Upper lobe of left lung (tissue), 4 donors: ENCODE data around the gene PCSK5.

Source experiments
- CTCF ChIP-seq, 6 experiments: fragments of 450-650 bp in 4 of 6; fragments of 200-600 bp in 2 of 6; sonication (generic) in 2 of 6; IDR thresholded peaks; one replicate each; pipeline ENCODE4 v1.5.1; 2016 to 2019; ENCODE audit warnings: antibody characterized with exemption in 6 of 6
- EP300 ChIP-seq, 4 donors: sonication (generic); formaldehyde crosslinking; IDR thresholded peaks; one replicate each; pipeline ENCODE4 v1.5.1; 2017; ENCODE audit warnings: antibody characterized with exemption in 4 of 4, control low read depth in 2 of 4
- POLR2A ChIP-seq, 4 donors: fragments of 450-650 bp; IDR thresholded peaks; one replicate each; pipeline ENCODE4 v1.5.1; 2016 to 2017; ENCODE audit warnings: antibody characterized with exemption in 4 of 4, mild to moderate bottlenecking in 2 of 4
- POLR2AphosphoS5 ChIP-seq, 2 donors: sonication (generic); formaldehyde crosslinking; IDR thresholded peaks; one replicate each; pipeline ENCODE4 v1.5.1; 2017; ENCODE audit warnings: antibody characterized with exemption in 2 of 2

GRCh38 chr9:76316069-76316468 is 425.6 kb downstream of the PCSK5 start:
- TF ChIP-seq POLR2AphosphoS5 (IDR thresholded peaks at IDR 0.05) (no peak), CTCF (IDR thresholded peaks at IDR 0.05) (no peak), EP300 (IDR thresholded peaks at IDR 0.05) (no peak), POLR2A (IDR thresholded peaks at IDR 0.05) (no peak)
